Endometrial microvascular endothelial cells (primary cell): Measurements from ENCODE around the gene KNOP1. TPM values are rescaled to one million over a fixed set of nuclear protein-coding genes. Genes with fewer than 3 reads are reported as not detected.

Source experiments
- in situ Hi-C: cut with HindIII; loops from 2 replicates; pipeline ENCODE4 v1.10.0; 2017; ENCODE audit warnings: low sequenced_read_pairs, low pct_unique_long_range_greater_than_20kb; ENCODE audit errors: inconsistent ontology term
- total RNA-seq: library from RNA; depleted of rRNA; stranded (reverse); fragments of >200 nt; gene quantifications from one replicate; pipeline ENCODE4 v1.2.3, GENCODE V29; 2015; ENCODE audit errors: inconsistent ontology term

KNOP1 gene
- total RNA-seq, 1 donor from 2014 or later, result 14.2 TPM

GRCh38 chr16:19664166-19664565 lies 53.9 kb downstream of the KNOP1 start:
- in situ Hi-C loops, result no loop called here

- in situ Hi-C loops, result no loop called here
These were observed 55.7 kb downstream of the KNOP1 start for GRCh38 chr16:19662351-19662750.

GRCh38 chr16:19660432-19660831 lies 57.6 kb downstream of the KNOP1 start:
- in situ Hi-C loops, result no loop called here

- in situ Hi-C loops, result no loop called here
These were observed 58.5 kb downstream of the KNOP1 start for GRCh38 chr16:19659554-19659953.

- in situ Hi-C loops, result no loop called here
These were observed 60.2 kb downstream of the KNOP1 start for GRCh38 chr16:19657831-19658230.

- in situ Hi-C loops, result no loop called here
These were observed 62.7 kb downstream of the KNOP1 start for GRCh38 chr16:19655242-19655777.

- in situ Hi-C loops, result no loop called here
These were observed 63.9 kb downstream of the KNOP1 start for GRCh38 chr16:19654147-19654546.

Other genes starting within 250 kb of the KNOP1 start
- gene GDE1, start 196.1 kb downstream of the KNOP1 start, total RNA-seq, result 61.8 TPM
- gene CCP110, start 194.3 kb downstream of the KNOP1 start, total RNA-seq, result 6.4 TPM
- 48.0 TPM for gene VPS35L, start 162.5 kb downstream of the KNOP1 start, total RNA-seq
- 16.5 TPM for gene IQCK, start within 50 bp of the KNOP1 start, total RNA-seq
- 7.9 TPM for gene GPRC5B, start 166.6 kb upstream of the KNOP1 start, total RNA-seq